BLaER1 treated with 17β-estradiol and CSF1 and Interleukin-3, amounts not matched to agents 10 nM and 100 nM (cell line): Measurements from ENCODE around the gene LRRC15.
A peak's percentile ranks its signal among the peaks of the same experiment; 100 is the strongest.

Experiments
- H3K27ac ChIP-seq, 11 experiments: shearing (Covaris generic); formaldehyde crosslinking; 2 replicates each; pipeline ENCODE4 v1.8.1; 2022
- H3K27me3 ChIP-seq, 11 experiments: shearing (Covaris generic); formaldehyde crosslinking; 2 replicates each; pipeline ENCODE4 v1.8.1; 2022
- H3K36me3 ChIP-seq, 11 experiments: shearing (Covaris generic); formaldehyde crosslinking; 2 replicates each; pipeline ENCODE4 v1.8.1; 2022
- H3K4me1 ChIP-seq, 10 experiments: shearing (Covaris generic); formaldehyde crosslinking; 2 replicates each; pipeline ENCODE4 v1.8.1; 2022
- H3K4me2 ChIP-seq, 11 experiments: shearing (Covaris generic); formaldehyde crosslinking; 2 replicates each; pipeline ENCODE4 v1.8.1; 2022
- H3K4me3 ChIP-seq, 10 experiments: shearing (Covaris generic); formaldehyde crosslinking; 2 replicates each; pipeline ENCODE4 v1.8.1; 2022
- H3K9ac ChIP-seq, 11 experiments: shearing (Covaris generic); formaldehyde crosslinking; 2 replicates each; pipeline ENCODE4 v1.8.1; 2022
- H3K9me3 ChIP-seq, 11 experiments: shearing (Covaris generic); formaldehyde crosslinking; replicated peaks in 1 of 11; 2 replicates each; pipeline ENCODE4 v1.8.1; 2022
- H4K20me1 ChIP-seq, 11 experiments: shearing (Covaris generic); formaldehyde crosslinking; 2 replicates each; pipeline ENCODE4 v1.8.1; 2022
- Cebpa-rat ChIP-seq, 11 experiments: shearing (Covaris generic); IDR thresholded peaks; 2 replicates each; pipeline ENCODE4 v1.8.1; 2022

Gene LRRC15

GRCh38 chr3:194364652-194365434, 4.7 kb downstream of the LRRC15 start:
- peak overlapping the region; percentile 13 to 96 (median 68); a peak in 20 of 22 replicates for H3K4me2 ChIP-seq
- TF ChIP-seq Cebpa-rat (IDR thresholded peaks at IDR 0.05) = no peak
- H3K27me3 ChIP-seq = peaks cover 0 to 21% (median 0%) of the 10 kb centered on the region in 11 experiments; a peak in 10 of 22 replicates
- H3K9ac ChIP-seq = peak overlapping the region in 4 of 11 experiments; percentile 18 to 46 (median 40); a peak in 5 of 22 replicates
- peaks cover 31 to 99% (median 65%) of the 10 kb centered on the region in 10 experiments for H3K4me1 ChIP-seq
- H3K36me3 ChIP-seq = peaks cover 0 to 10% (median 0%) of the 10 kb centered on the region in 11 experiments; a peak in 6 of 22 replicates
- peak overlapping the region in 4 of 11 experiments; percentile 3 to 90 (median 44); a peak in 5 of 22 replicates for H3K27ac ChIP-seq
- H3K9me3 ChIP-seq = peaks cover 0 to 15% (median under 1%) of the 10 kb centered on the region in 11 experiments; a peak in 10 of 22 replicates
- H4K20me1 ChIP-seq = no peaks in the 10 kb centered on the region
- no peak overlapping the region; a peak in 1 of 20 replicates for H3K4me3 ChIP-seq

DNA sequence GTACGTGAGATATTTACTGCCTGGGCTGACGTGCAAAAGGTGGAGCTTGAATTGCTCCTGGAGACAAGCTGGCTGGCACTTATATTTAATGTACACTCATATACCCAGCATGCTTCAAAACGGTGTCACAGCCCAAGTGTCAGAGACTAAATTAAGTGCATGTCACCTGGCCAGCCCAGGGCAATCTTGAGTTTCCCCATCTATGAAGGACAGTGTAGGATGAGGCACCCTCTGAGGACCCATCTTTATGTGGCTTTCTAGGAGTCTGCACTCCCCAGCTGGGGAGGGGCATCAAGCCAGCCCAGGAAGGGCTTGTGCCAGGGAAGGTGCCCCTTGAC, 5.3 kb downstream of the LRRC15 start:
- H3K4me3 ChIP-seq = no peak overlapping the region; a peak in 1 of 20 replicates
- H3K9ac ChIP-seq = peak overlapping the region in 2 of 11 experiments; percentile 37 to 46; a peak in 3 of 22 replicates
- peaks cover 0 to 21% (median 6%) of the 10 kb centered on the region in 11 experiments; a peak in 10 of 22 replicates for H3K9me3 ChIP-seq
- H3K27me3 ChIP-seq = peaks cover 0 to 16% (median 0%) of the 10 kb centered on the region in 11 experiments; a peak in 9 of 22 replicates
- H3K27ac ChIP-seq = peak overlapping the region in 2 of 11 experiments; percentile 3 to 78; a peak in 1 of 22 replicates
- peaks cover 25 to 99% (median 61%) of the 10 kb centered on the region in 10 experiments for H3K4me1 ChIP-seq
- peaks cover 0 to 13% (median 0%) of the 10 kb centered on the region in 11 experiments; a peak in 6 of 22 replicates for H3K36me3 ChIP-seq
- no peak for TF ChIP-seq Cebpa-rat (IDR thresholded peaks at IDR 0.05)
- no peaks in the 10 kb centered on the region for H4K20me1 ChIP-seq
- H3K4me2 ChIP-seq = peak overlapping the region; percentile 13 to 96 (median 68); a peak in 19 of 22 replicates

GRCh38 chr3:194360568-194360967, 9.0 kb downstream of the LRRC15 start:
- Histone ChIP-seq H3K4me2 (peak overlapping the region in 3 of 11 experiments; percentile 45 to 90 (median 75); a peak in 7 of 22 replicates), H3K9ac (no peak overlapping the region), H3K4me3 (no peak overlapping the region)

DNA sequence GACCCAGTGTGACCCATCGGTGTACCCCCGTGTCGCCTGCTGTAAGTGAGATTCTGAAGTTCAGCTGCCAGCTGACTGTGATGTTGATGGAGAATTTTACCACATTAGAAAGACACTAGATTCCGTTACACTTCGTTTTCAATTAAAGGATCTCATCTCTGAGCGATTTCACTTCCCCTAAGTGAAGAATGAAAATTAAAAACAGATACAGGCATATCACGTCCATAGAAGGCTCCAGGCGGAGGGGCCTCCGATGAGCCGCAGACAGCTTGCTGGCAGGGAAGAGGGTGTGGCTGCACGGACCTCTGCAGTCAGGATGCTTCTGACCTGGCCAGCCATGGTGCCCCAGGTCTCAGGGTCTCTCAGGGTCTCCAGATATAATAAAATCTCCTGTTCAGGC, 11.9 kb downstream of the LRRC15 start:
- Histone ChIP-seq H3K27ac (peak overlapping the region in 4 of 11 experiments; percentile 16 to 67 (median 48); a peak in 7 of 22 replicates), H3K9me3 (peaks cover 0 to 23% (median 9%) of the 10 kb centered on the region in 11 experiments; a peak in 10 of 22 replicates), H3K9ac (peak overlapping the region in 3 of 11 experiments; percentile 0 to 50 (median 20); a peak in 5 of 22 replicates), H4K20me1 (no peaks in the 10 kb centered on the region), H3K36me3 (peaks cover 0 to 18% (median 0%) of the 10 kb centered on the region in 11 experiments; a peak in 6 of 22 replicates), H3K27me3 (no peaks in the 10 kb centered on the region), H3K4me3 (no peak overlapping the region), H3K4me2 (peak overlapping the region; percentile 42 to 90 (median 74)), H3K4me1 (peaks cover 25 to 99% (median 60%) of the 10 kb centered on the region in 10 experiments)
- TF ChIP-seq Cebpa-rat (IDR thresholded peaks at IDR 0.05) = no peak

More at GRCh38 chr3:194360568-194360967, 9.0 kb downstream of the LRRC15 start:
- H3K27ac ChIP-seq = no peak overlapping the region
- H3K27me3 ChIP-seq = no peaks in the 10 kb centered on the region
- H3K36me3 ChIP-seq = peaks cover 0 to 18% (median 0%) of the 10 kb centered on the region in 11 experiments; a peak in 6 of 22 replicates
- no peaks in the 10 kb centered on the region for H4K20me1 ChIP-seq
- peaks cover 0 to 23% (median 9%) of the 10 kb centered on the region in 11 experiments; a peak in 10 of 22 replicates for H3K9me3 ChIP-seq
- no peak for TF ChIP-seq Cebpa-rat (IDR thresholded peaks at IDR 0.05)
- peaks cover 28 to 99% (median 60%) of the 10 kb centered on the region in 10 experiments for H3K4me1 ChIP-seq

GRCh38 chr3:194355379-194355778, 14.2 kb downstream of the LRRC15 start:
- Histone ChIP-seq H3K4me3 (no peak overlapping the region), H4K20me1 (no peaks in the 10 kb centered on the region), H3K4me1 (peaks cover 25 to 95% (median 72%) of the 10 kb centered on the region in 10 experiments), H3K9ac (no peak overlapping the region), H3K27me3 (no peaks in the 10 kb centered on the region), H3K4me2 (peak overlapping the region; percentile 11 to 90 (median 74)), H3K27ac (peak overlapping the region in 4 of 11 experiments; percentile 4 to 67 (median 48); a peak in 5 of 22 replicates), H3K36me3 (peaks cover 0 to 18% (median 0%) of the 10 kb centered on the region in 11 experiments; a peak in 6 of 22 replicates), H3K9me3 (peaks cover 0 to 16% (median 6%) of the 10 kb centered on the region in 11 experiments; a peak in 10 of 22 replicates)
- TF ChIP-seq Cebpa-rat (IDR thresholded peaks at IDR 0.05) = no peak

DNA sequence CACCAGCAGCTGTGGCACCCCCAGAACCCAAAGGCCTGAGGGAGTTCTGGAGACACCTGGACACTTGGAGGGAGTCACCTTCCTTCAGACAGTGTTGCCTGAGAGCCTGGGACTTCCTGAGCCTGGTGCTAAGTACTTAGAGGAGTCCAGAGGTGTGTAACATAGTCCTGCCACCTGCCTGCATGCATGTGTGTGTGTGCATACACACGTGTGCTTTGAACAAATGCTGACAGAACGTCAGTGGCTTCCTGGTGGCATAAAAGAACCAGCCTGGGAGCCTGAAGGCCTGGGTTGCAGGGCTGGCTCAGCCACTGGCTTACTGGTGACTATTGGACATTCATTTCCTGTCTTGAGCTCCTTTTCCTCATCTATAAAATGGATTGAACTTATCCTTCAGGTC, 15.2 kb downstream of the LRRC15 start:
- peaks cover 0 to 7% (median 0%) of the 10 kb centered on the region in 11 experiments; a peak in 3 of 22 replicates for H3K36me3 ChIP-seq
- H3K9me3 ChIP-seq = peaks cover 0 to 6% (median 0%) of the 10 kb centered on the region in 11 experiments; a peak in 6 of 22 replicates
- TF ChIP-seq Cebpa-rat (IDR thresholded peaks at IDR 0.05) = no peak
- H3K4me1 ChIP-seq = peaks cover 25 to 93% (median 73%) of the 10 kb centered on the region in 10 experiments
- H3K27ac ChIP-seq = no peak overlapping the region
- no peak overlapping the region for H3K9ac ChIP-seq
- H3K4me3 ChIP-seq = no peak overlapping the region
- peak overlapping the region in 7 of 11 experiments; percentile 10 to 90 (median 77); a peak in 8 of 22 replicates for H3K4me2 ChIP-seq
- no peaks in the 10 kb centered on the region for H3K27me3 ChIP-seq
- H4K20me1 ChIP-seq = no peaks in the 10 kb centered on the region

DNA sequence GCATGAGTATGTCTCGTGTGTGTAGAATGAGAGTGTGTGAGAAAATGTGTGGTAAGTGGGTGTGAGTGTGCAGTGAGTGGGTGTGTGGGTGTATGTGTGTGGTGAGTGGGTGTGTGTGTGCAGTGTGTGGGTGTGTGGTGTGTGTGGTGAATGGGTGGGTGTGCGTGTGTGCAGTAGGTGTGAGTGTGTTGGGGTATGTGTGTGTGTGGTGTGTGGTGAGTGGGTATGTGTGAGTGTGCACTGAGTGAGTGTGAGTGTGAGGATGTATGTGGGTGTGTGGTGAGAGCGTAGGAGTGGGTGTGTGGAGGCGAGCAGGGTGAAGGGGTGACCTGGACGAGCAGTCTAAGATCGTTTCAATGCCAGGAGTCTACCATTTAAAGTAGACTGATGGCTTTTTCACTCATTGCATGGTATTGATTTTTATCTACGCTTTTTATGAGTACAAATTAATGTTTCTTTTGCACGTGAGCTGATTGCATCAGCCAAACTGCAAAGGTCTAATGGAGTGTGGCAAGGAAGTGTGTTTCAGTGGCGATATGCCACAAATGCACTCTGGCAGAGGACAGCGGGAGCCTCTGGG, 16.8 kb downstream of the LRRC15 start:
- no peaks in the 10 kb centered on the region for H4K20me1 ChIP-seq
- no peak overlapping the region for H3K4me3 ChIP-seq
- peaks cover 21 to 77% (median 58%) of the 10 kb centered on the region in 10 experiments for H3K4me1 ChIP-seq
- no peak for TF ChIP-seq Cebpa-rat (IDR thresholded peaks at IDR 0.05)
- no peak overlapping the region for H3K9ac ChIP-seq
- peak overlapping the region in 3 of 11 experiments; percentile 10 to 60 (median 30); a peak in 4 of 22 replicates for H3K27ac ChIP-seq
- peak overlapping the region in 8 of 11 experiments; percentile 21 to 60 (median 46); a peak in 14 of 22 replicates for H3K4me2 ChIP-seq
- no peaks in the 10 kb centered on the region for H3K27me3 ChIP-seq
- H3K9me3 ChIP-seq = no peaks in the 10 kb centered on the region
- no peaks in the 10 kb centered on the region for H3K36me3 ChIP-seq

GRCh38 chr3:194351952-194352536, 17.5 kb downstream of the LRRC15 start:
- TF ChIP-seq Cebpa-rat (IDR thresholded peaks at IDR 0.05) = no peak
- Histone ChIP-seq H3K9ac (no peak overlapping the region), H3K36me3 (no peaks in the 10 kb centered on the region), H3K4me2 (peak overlapping the region in 5 of 11 experiments; percentile 28 to 60 (median 46); a peak in 5 of 22 replicates), H3K4me1 (peaks cover 14 to 72% (median 51%) of the 10 kb centered on the region in 10 experiments; a peak in 19 of 20 replicates), H4K20me1 (no peaks in the 10 kb centered on the region), H3K9me3 (no peaks in the 10 kb centered on the region), H3K27ac (peak overlapping the region in 1 of 11 experiments; percentile 60; a peak in 1 of 22 replicates), H3K27me3 (no peaks in the 10 kb centered on the region), H3K4me3 (no peak overlapping the region)
